ENCODE data around the gene REPS1. TPM values are rescaled to one million over a fixed set of nuclear protein-coding genes. Genes with fewer than 3 reads are reported as not detected.

Gene REPS1
- total RNA-seq, 2 donors from 2014 or later: 92.0 to 92.9 TPM

DNA sequence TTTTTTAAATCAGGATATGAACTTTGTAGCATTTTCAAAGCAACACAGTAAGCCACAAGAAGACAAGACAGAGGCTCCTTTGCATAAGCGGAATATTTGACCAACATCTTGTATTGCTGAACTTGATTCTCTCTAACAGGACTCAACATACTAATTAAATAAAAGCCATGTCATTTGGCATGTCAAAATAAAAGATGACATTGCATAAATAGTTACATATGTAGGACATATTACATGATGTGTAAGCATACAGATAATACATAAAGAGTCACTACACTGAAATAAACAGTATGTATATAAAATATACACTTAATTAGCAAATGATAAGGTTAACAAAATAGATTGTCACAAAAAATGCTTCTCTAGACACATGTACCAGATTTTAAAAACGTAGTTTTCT lies 62.2 kb downstream of the REPS1 start:
- Mint-ChIP-seq H3K4me1 (ENCODE audit: low read depth) (no peaks in the 10 kb centered on the region), H3K36me3 (ENCODE audit: insufficient read depth in 2 of 2) (peaks cover 0 to 14% of the 10 kb centered on the region in 2 donors), H3K9me3 (no peaks in the 10 kb centered on the region), H3K27ac (no peak overlapping the region), H3K27me3 (ENCODE audit: low read depth) (no peaks in the 10 kb centered on the region), H3K4me3 (no peak overlapping the region)
- ATAC-seq (replicated peaks in 1 of 2): no peak
- DNase-seq: no peak

DNA sequence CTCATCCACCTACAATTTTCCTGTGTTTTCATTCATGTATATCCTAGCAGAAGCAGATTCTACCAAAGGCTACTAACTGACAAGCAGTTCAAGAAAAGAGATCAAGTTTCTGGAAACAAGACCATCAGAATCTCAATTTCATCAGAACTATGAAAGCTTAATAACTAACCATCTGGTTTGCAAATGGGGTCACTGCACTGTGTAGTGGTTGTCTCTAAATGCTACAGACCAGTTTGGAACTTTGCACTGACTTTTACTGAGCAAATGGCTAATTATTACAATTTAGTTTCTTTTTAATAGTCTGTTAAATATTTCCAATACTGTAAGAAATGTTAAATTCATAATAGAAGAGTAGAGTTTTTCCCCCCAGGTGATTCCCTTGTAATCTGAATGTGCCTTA lies 64.5 kb downstream of the REPS1 start:
- Mint-ChIP-seq H3K4me3 (no peak overlapping the region), H3K4me1 (ENCODE audit: low read depth) (no peaks in the 10 kb centered on the region), H3K36me3 (ENCODE audit: insufficient read depth in 2 of 2) (peaks cover 3 to 19% of the 10 kb centered on the region in 2 donors), H3K9me3 (no peaks in the 10 kb centered on the region), H3K27ac (no peak overlapping the region), H3K27me3 (ENCODE audit: low read depth) (no peaks in the 10 kb centered on the region)
- no peak for DNase-seq
- no peak for ATAC-seq (replicated peaks in 1 of 2)

DNA sequence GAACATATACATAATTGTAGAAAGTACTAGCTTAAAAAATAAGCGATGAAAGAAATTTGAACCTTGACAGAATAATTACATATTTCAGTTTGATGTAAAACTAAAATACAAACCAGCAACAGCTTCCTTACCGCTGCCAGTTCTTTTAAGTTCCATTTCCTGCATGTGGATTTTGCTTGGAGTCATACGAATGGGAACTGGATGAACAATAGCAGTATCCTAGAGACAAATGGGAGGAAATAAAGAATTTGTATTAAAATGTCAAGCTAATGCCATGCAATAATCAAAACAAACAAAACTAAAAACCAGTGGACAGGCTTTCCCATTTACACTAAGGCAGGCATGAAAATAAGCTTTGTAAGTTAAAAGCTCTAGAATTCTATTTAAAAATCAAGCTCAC lies 67.1 kb downstream of the REPS1 start:
- H3K27me3 Mint-ChIP-seq (ENCODE audit: low read depth): no peaks in the 10 kb centered on the region
- no peaks in the 10 kb centered on the region for H3K4me1 Mint-ChIP-seq (ENCODE audit: low read depth)
- peaks cover 3 to 18% of the 10 kb centered on the region in 2 donors for H3K36me3 Mint-ChIP-seq (ENCODE audit: insufficient read depth in 2 of 2)
- ATAC-seq (replicated peaks in 1 of 2) (no peak), DNase-seq (no peak)
- H3K9me3 Mint-ChIP-seq: no peaks in the 10 kb centered on the region
- H3K27ac Mint-ChIP-seq: no peak overlapping the region
- H3K4me3 Mint-ChIP-seq: no peak overlapping the region

DNA sequence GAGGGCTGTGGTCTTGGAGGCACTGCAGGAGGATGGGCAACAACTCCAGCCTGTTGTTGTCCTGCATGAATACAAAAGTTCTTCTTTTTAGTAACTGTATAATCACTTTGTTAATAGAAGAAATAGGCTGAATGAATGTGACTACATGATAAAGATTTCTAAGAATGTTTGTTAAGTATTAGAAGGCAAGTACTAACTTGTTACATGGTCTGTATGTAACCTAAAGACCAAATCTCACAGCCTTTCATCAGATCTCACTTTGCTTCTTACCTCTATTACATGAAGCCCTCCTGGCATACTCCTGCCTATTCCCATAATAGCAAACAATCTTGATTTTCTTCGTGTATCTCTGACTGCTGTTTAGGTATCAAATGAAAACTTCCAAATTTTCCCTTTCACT lies 73.4 kb downstream of the REPS1 start:
- peaks cover 14 to 36% of the 10 kb centered on the region in 2 donors for H3K36me3 Mint-ChIP-seq (ENCODE audit: insufficient read depth in 2 of 2)

DNA sequence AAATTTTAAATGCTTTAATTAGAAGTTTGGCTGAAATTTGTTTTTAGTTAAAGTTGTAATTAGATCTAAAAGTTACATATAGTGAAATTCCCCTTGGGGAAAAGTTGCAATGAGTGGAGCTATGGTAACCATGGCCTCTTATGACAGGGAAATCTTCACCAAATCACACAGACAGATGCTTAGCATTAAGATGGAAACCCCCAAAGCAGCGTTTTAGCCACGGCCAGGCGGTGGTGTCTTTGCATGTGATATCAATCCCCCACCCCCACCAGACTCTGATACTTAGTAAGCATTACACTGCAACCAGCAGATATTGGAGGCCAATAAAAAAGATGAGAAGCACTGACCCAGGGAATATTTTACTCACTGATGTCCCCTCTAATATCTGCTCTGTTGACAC lies 75.7 kb downstream of the REPS1 start:
- Mint-ChIP-seq H3K27ac (no peak overlapping the region), H3K27me3 (ENCODE audit: low read depth) (no peaks in the 10 kb centered on the region), H3K4me1 (ENCODE audit: low read depth) (peaks cover 4% of the 10 kb centered on the region), H3K9me3 (no peaks in the 10 kb centered on the region), H3K4me3 (no peak overlapping the region), H3K36me3 (ENCODE audit: insufficient read depth in 2 of 2) (peaks cover 11 to 39% of the 10 kb centered on the region in 2 donors)
- no peak for DNase-seq
- ATAC-seq (replicated peaks in 1 of 2): no peak

More for the DNA sequence above, 73.4 kb downstream of the REPS1 start:
- Mint-ChIP-seq H3K27ac (peak overlapping the region; percentile 19), H3K27me3 (ENCODE audit: low read depth) (no peaks in the 10 kb centered on the region), H3K4me1 (ENCODE audit: low read depth) (peaks cover 4% of the 10 kb centered on the region), H3K4me3 (no peak overlapping the region), H3K9me3 (no peaks in the 10 kb centered on the region)
- ATAC-seq (replicated peaks in 1 of 2) (no peak), DNase-seq (no peak)

DNA sequence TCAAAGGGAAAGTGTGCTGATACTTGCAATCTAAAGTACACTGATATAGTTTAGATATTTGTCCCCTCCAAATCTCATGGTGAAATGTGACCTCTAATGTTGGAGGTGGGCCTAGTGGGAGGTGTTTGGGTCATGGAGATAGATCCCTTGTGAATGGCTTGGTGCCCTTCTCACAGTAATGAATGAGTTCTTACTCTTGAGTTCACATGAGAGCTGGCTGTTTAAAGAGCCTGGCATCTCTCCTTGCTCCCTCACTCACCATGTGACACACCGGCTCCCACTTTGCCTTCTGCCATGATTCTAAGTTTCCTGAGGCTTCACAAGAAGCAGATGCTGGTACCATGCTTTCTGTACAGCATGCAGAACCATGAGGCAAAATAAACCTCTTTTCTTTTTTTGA lies 78.1 kb downstream of the REPS1 start:
- H3K4me1 Mint-ChIP-seq (ENCODE audit: low read depth): peaks cover 4% of the 10 kb centered on the region
- DNase-seq: no peak
- H3K36me3 Mint-ChIP-seq (ENCODE audit: insufficient read depth in 2 of 2): peaks cover 11 to 33% of the 10 kb centered on the region in 2 donors
- H3K27me3 Mint-ChIP-seq (ENCODE audit: low read depth): no peaks in the 10 kb centered on the region
- H3K27ac Mint-ChIP-seq: no peak overlapping the region
- no peaks in the 10 kb centered on the region for H3K9me3 Mint-ChIP-seq
- no peak for ATAC-seq (replicated peaks in 1 of 2)
- H3K4me3 Mint-ChIP-seq: no peak overlapping the region

DNA sequence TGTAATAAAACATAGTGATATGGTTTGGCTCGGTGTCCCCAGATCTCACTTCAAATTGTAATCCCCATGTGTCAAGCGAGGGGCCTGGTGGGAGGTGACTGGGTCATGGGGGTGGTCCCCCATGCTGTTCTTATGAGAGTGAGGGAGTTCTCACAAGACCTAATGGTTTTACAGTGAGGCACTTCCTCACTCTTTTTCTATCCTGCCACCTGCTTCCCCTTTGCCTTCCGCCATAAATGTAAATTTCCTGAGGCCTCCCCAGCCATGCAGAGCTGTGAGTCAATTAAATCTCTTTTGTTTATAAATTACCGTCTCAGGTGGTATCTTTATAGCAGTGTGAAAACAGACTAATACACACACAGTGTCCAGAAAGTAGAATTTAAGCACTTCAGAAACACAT lies 78.5 kb downstream of the REPS1 start:
- ATAC-seq (replicated peaks in 1 of 2): no peak
- no peak for DNase-seq
- Mint-ChIP-seq H3K9me3 (no peaks in the 10 kb centered on the region), H3K36me3 (ENCODE audit: insufficient read depth in 2 of 2) (peaks cover 11 to 31% of the 10 kb centered on the region in 2 donors), H3K4me1 (ENCODE audit: low read depth) (peaks cover 4% of the 10 kb centered on the region), H3K4me3 (no peak overlapping the region), H3K27ac (peak overlapping the region; percentile 88), H3K27me3 (ENCODE audit: low read depth) (no peaks in the 10 kb centered on the region)

DNA sequence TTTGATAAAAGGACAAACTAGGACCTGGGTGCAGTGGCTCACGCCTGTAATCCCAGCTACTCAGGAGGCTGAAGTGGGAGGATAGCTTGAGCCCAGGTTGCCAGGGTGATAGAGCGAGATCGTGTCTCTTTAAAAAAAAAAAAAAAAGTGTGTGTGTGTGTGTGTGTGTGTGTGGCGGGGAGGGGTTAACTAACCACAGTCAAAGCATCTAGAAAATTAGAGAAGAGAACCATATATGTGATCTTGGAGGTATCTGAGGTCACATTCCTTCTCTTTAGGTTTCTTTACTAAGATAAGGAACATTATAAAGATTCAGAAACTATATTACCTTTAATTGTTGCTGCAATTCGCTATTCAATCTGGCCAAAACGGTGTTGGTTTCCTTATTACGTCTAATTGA lies 80.9 kb downstream of the REPS1 start:
- Mint-ChIP-seq H3K4me1 (ENCODE audit: low read depth) (peaks cover 4% of the 10 kb centered on the region), H3K4me3 (no peak overlapping the region), H3K27me3 (ENCODE audit: low read depth) (no peaks in the 10 kb centered on the region), H3K27ac (no peak overlapping the region), H3K36me3 (ENCODE audit: insufficient read depth in 2 of 2) (peaks cover 4 to 26% of the 10 kb centered on the region in 2 donors), H3K9me3 (no peaks in the 10 kb centered on the region)
- ATAC-seq (replicated peaks in 1 of 2) (no peak), DNase-seq (no peak)

DNA sequence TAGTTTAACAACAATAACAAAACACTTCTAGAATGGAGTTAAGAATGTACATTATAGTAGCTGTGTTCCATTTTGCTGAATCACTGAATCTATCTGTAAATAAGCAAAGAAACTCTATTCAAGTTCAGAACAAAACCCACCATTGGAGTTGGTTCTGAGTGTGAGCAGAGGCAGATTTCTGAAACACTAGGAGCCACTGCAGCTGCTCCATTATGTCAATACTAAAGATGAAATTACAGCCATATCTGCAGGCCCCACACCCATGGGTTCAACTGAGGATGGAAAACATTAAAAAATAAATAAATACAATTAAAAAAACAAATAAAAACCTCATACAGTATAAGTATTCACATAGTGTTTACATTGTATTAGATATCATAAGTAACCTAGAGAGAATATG lies 91.0 kb downstream of the REPS1 start:
- H3K4me1 Mint-ChIP-seq (ENCODE audit: low read depth): peaks cover 14% of the 10 kb centered on the region
- no peaks in the 10 kb centered on the region for H3K27me3 Mint-ChIP-seq (ENCODE audit: low read depth)

DNA sequence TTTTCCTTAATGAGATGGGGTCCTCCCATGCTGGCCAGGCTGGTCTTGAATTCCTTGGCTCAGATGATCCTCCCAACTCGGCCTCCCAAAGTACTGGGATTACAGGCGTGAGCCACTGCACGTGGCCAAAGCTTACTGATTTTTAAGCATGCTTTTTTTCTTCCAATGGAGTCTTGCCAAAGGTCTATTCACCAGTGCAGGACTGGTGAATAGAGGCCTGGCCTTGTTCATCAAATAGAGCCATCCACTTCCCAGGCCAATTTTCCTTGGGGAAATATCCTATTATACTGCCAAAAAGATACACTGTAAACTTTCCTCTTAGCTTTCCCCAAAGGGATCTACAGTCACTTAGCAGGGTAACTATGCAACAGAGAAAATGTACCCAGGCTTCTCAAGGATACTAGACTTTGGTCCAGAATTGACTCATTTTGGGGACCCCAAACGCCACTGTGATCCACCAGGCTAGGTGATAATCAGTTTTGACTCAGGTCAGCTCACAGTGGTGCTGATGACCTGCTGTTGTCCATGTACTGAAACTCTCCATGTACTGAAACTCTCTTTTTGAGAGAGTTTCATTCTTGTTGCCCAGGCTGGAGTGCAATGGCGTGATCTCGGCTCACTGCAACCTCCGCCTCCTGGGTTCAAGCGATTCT lies 91.8 kb downstream of the REPS1 start:
- DNase-seq (no peak), ATAC-seq (replicated peaks in 1 of 2) (peak in 1 of 2 donors; percentile 19)
- Mint-ChIP-seq H3K36me3 (ENCODE audit: insufficient read depth in 2 of 2) (peaks cover 11 to 15% of the 10 kb centered on the region in 2 donors), H3K27me3 (ENCODE audit: low read depth) (no peaks in the 10 kb centered on the region), H3K27ac (no peak overlapping the region), H3K4me3 (no peak overlapping the region), H3K9me3 (peaks cover 0 to 2% of the 10 kb centered on the region in 2 donors), H3K4me1 (ENCODE audit: low read depth) (peaks cover 20% of the 10 kb centered on the region)

More for the DNA sequence above, 91.0 kb downstream of the REPS1 start:
- no peak for DNase-seq
- Mint-ChIP-seq H3K9me3 (peaks cover 0 to under 1% of the 10 kb centered on the region in 2 donors), H3K36me3 (ENCODE audit: insufficient read depth in 2 of 2) (peaks cover 11 to 15% of the 10 kb centered on the region in 2 donors), H3K27ac (no peak overlapping the region), H3K4me3 (no peak overlapping the region)
- ATAC-seq (replicated peaks in 1 of 2): no peak

DNA sequence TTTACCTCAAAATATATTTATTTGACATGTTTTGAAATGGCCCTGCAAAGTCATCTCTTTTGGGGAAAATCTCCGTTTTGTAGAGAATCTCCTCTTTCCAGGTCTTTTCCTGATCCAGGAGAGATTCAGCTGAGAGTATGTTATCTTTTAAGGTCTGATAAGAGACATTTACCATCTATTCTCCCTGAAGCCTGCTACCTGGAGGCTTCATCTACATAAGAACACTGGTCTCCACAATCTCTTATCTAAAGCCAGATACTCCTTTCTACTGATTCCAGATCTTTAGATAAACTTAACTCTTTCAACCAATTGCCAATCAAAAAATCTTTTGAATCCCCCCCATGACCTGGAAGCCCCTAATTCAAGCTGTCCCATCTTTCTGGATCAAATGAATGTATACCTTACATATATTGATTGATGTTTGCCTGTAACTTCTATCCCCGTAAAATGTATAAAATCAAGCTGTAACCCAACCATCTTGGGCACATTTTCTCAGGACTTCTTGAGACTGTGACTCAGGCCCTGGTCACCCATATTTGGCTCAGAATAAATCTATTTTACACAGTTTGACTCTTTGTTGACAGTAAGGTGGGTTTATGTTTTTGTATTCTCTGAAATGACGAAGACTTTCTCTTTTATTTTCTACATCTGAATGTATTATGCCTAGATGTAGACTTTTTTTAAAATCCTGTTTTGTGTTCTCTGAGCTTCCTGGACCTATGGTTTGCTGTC lies 96.6 kb downstream of the REPS1 start:
- peak; percentile 28 to 58 for ATAC-seq (replicated peaks in 1 of 2)
- no peak for DNase-seq
- Mint-ChIP-seq H3K27ac (no peak overlapping the region), H3K4me1 (ENCODE audit: low read depth) (peaks cover 20% of the 10 kb centered on the region), H3K36me3 (ENCODE audit: insufficient read depth in 2 of 2) (no peaks in the 10 kb centered on the region), H3K27me3 (ENCODE audit: low read depth) (no peaks in the 10 kb centered on the region), H3K4me3 (no peak overlapping the region), H3K9me3 (peaks cover 0 to 2% of the 10 kb centered on the region in 2 donors)

DNA sequence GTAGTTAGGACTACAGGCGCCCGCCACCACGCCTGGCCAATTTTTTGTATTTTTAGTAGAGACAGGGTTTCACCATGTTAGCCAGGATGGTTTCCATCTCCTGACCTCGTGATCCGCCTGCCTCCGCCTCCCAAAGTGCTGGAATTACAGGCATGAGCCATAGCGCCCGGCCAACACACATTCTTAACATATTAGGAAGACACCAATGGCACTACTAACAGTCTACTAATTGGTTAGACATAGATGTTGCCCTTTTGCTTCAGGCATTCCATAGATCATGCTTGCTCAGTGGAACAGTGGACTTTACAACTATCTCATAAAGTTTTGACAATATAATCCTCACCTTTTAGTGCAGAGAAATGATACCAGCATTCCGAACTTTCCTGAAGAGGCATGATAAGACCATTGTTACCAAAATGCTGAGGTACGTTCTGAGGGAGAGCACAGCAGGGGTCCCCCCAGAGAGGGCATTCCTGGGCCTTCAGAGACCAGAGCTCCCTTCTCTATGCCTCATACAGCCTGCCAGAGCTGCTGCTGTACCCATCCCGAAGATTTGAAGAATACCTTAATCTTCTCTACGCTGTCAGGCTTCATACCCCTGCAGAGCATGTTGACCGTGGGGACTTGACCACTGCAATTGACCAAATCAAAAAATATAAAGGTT lies 102.8 kb downstream of the REPS1 start:
- Mint-ChIP-seq H3K27me3 (ENCODE audit: low read depth) (no peaks in the 10 kb centered on the region), H3K4me3 (no peak overlapping the region), H3K27ac (no peak overlapping the region), H3K9me3 (no peaks in the 10 kb centered on the region), H3K36me3 (ENCODE audit: insufficient read depth in 2 of 2) (no peaks in the 10 kb centered on the region), H3K4me1 (ENCODE audit: low read depth) (peaks cover 7% of the 10 kb centered on the region)
- ATAC-seq (replicated peaks in 1 of 2) (no peak), DNase-seq (no peak)

DNA sequence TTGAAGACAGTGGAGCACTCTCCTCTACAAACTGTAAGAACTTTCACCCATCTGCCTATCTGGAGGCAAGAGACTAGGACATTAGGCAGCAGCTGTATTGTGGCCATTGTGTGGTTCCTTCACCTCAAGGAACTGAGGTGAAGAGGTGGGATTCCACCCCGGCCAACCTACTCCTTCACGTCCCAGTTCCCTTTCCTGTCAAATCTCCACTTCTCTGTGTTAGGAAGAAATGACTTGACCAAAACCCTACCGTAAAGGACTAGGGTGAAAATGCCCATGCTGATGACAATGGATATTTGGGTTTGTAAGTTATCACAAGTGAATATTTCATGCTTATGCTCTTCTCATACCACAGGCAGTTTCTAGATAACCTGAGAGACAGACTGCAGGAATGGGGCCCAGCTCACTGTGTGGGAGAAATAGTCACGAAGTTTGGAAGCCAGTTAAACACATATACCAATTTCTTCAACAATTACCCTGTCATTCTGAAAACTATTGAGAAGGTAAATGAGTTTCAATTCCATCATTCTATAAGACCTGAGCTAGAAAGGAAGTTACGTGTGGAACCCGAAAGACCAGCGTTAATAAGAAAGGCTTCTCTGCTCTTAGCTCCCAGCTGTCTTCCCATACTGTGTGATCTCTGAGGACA lies 105.6 kb downstream of the REPS1 start:
- Mint-ChIP-seq H3K36me3 (ENCODE audit: insufficient read depth in 2 of 2) (no peaks in the 10 kb centered on the region), H3K27ac (peak overlapping the region; percentile 75), H3K9me3 (no peaks in the 10 kb centered on the region), H3K4me3 (peak overlapping the region in 1 of 2 donors; percentile 44), H3K27me3 (ENCODE audit: low read depth) (no peaks in the 10 kb centered on the region), H3K4me1 (ENCODE audit: low read depth) (peaks cover 7% of the 10 kb centered on the region)
- DNase-seq: peak; percentile 9 to 11
- ATAC-seq (replicated peaks in 1 of 2): peak; percentile 77 to 80
